Rectal smooth muscle tissue (tissue), 1 donor: Measurements from ENCODE around the gene PTGIS.

Source experiments
- H3K27ac ChIP-seq: one replicate; pipeline ENCODE4 v1.7.0; 2013; ENCODE audit warnings: low read depth, low read length, inconsistent platforms
- H3K27me3 ChIP-seq: one replicate; pipeline ENCODE4 v1.7.0; 2013; ENCODE audit warnings: low read length; ENCODE audit not compliant: control insufficient read depth, insufficient read depth
- H3K36me3 ChIP-seq: one replicate; pipeline ENCODE4 v1.7.0; 2013; ENCODE audit warnings: low read length; ENCODE audit not compliant: control insufficient read depth, insufficient read depth
- H3K4me1 ChIP-seq: one replicate; pipeline ENCODE4 v1.7.0; 2013; ENCODE audit warnings: low read length; ENCODE audit not compliant: control insufficient read depth, insufficient read depth
- H3K4me3 ChIP-seq: one replicate; pipeline ENCODE4 v1.7.0; 2013; ENCODE audit warnings: low read length
- H3K9ac ChIP-seq: one replicate; pipeline ENCODE4 v1.7.0; 2013; ENCODE audit warnings: low read length

PTGIS gene

GRCh38 chr20:49541733-49542513 is 26.0 kb downstream of the PTGIS start:
- no peak overlapping the region for H3K27ac ChIP-seq
- H3K36me3 ChIP-seq: no peaks in the 10 kb centered on the region
- H3K4me3 ChIP-seq: no peak overlapping the region
- no peak overlapping the region for H3K9ac ChIP-seq
- H3K4me1 ChIP-seq: no peaks in the 10 kb centered on the region
- H3K27me3 ChIP-seq: no peaks in the 10 kb centered on the region

DNA sequence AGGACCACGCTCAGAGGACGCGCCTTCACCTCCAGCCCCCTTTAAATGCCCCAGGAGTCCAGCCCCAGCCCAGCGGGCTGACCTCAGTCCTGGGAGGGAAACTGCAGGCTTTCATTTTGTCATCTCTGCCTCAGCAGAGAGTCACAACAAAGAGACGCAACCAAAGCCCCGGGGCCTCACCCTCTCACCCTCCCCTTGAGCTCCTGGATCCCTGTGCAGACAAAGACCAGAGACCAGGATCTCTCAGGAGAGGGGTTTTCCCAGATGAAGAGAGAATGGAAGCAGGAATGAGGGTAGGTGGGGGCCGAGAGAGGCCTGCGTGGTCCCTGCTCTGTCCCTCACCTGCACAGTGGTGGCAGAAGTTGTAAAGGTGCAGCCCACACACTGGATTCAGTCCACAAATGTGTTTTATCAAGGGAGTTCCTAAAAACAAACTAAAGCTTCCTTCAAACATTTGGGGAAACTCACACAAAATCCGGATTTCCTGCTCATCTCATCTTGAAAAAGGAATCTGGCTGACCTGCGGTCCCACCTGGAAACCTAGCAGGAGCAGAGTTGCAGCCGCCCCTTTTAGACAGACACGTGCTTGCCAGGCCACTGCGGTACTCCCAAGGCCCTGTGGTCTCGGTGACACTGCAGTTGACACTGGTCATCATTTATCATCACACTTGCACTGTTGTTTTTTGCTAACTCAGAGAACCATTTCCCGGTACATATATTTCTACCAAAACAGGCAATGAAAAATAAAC is 27.1 kb downstream of the PTGIS start:
- Histone ChIP-seq H3K9ac (no peak overlapping the region), H3K4me3 (no peak overlapping the region), H3K27ac (no peak overlapping the region), H3K36me3 (no peaks in the 10 kb centered on the region), H3K4me1 (no peaks in the 10 kb centered on the region), H3K27me3 (no peaks in the 10 kb centered on the region)

GRCh38 chr20:49540232-49540620 is 27.7 kb downstream of the PTGIS start:
- Histone ChIP-seq H3K27ac (no peak overlapping the region), H3K9ac (no peak overlapping the region), H3K27me3 (no peaks in the 10 kb centered on the region), H3K36me3 (no peaks in the 10 kb centered on the region), H3K4me3 (no peak overlapping the region), H3K4me1 (no peaks in the 10 kb centered on the region)

DNA sequence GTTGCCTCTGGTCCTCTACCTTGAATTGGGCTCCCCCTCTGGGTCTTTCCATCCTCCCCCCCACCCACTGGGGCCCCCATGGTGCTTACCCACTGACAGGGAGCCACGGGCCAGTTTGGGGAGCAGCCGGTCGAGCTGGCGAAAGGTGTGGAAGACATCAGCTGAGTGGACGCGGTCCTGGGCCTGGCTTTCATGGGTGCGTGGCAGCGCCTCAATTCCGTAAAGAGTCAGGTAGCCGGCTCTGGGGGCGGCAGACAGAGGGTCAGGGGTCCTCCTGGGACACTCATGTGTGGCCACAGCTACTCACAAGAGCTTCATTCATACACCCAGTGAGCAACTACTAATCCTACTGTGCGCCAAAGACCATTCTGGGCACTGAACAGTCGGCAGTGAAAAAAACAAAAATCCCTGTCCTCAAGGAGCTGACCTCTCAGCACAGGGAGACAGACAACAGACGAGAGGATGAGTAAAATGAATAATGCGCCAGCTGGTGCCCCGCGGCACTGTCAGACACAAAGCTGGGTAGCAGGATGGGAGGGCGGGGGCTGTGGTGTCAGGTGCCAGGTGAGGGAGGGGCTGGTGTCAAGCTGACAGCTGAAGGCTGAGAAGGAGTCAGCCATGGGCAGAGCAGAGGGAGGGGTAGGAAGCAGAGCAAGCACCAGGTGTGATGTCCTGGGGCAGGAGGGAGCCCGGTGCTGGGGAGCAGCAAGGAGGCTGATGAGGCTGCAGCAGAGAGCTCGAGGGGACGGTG is 28.3 kb downstream of the PTGIS start:
- Histone ChIP-seq H3K9ac (no peak overlapping the region), H3K27me3 (no peaks in the 10 kb centered on the region), H3K27ac (no peak overlapping the region), H3K4me3 (no peak overlapping the region), H3K36me3 (no peaks in the 10 kb centered on the region), H3K4me1 (no peaks in the 10 kb centered on the region)

GRCh38 chr20:49538950-49539349 is 29.0 kb downstream of the PTGIS start:
- Histone ChIP-seq H3K4me1 (no peaks in the 10 kb centered on the region), H3K27ac (no peak overlapping the region), H3K9ac (no peak overlapping the region), H3K4me3 (no peak overlapping the region), H3K36me3 (no peaks in the 10 kb centered on the region), H3K27me3 (no peaks in the 10 kb centered on the region)

GRCh38 chr20:49534255-49534712 is 33.7 kb downstream of the PTGIS start:
- H3K27me3 ChIP-seq: no peaks in the 10 kb centered on the region
- H3K4me1 ChIP-seq: no peaks in the 10 kb centered on the region
- no peak overlapping the region for H3K27ac ChIP-seq
- H3K9ac ChIP-seq: no peak overlapping the region
- H3K36me3 ChIP-seq: no peaks in the 10 kb centered on the region
- no peak overlapping the region for H3K4me3 ChIP-seq

DNA sequence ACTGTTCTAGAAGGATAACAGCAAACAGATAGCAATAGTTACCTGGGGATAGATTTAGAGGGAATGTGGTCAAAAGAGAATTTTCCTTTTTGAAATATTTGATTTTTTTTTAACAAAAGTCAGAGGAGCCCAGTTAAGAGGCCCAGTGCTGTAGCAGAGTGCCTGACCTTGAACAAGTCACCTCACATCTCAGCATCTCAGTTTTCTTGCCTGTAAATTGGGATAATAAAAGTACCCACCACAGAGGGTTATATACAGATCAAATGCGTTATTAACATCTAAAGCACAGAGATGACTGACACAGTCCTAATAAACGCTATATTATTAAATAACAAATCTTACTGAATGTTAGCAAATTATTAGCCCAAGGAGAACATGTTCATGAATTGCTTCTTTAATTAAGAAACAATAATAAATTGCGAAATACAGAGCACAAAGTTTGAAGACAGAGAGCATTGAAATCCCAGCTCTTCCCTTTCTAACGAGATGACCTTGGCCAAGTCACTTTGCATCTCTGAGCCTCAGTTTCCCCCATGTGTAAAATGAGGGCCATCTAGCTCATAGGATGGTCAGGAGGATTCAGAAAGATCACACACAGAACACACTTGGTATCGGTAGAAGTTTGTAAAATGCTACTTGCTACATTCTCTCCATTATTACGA is 35.5 kb downstream of the PTGIS start:
- H3K36me3 ChIP-seq: no peaks in the 10 kb centered on the region
- H3K27me3 ChIP-seq: no peaks in the 10 kb centered on the region
- H3K4me3 ChIP-seq: no peak overlapping the region
- no peak overlapping the region for H3K27ac ChIP-seq
- H3K9ac ChIP-seq: no peak overlapping the region
- H3K4me1 ChIP-seq: no peaks in the 10 kb centered on the region

DNA sequence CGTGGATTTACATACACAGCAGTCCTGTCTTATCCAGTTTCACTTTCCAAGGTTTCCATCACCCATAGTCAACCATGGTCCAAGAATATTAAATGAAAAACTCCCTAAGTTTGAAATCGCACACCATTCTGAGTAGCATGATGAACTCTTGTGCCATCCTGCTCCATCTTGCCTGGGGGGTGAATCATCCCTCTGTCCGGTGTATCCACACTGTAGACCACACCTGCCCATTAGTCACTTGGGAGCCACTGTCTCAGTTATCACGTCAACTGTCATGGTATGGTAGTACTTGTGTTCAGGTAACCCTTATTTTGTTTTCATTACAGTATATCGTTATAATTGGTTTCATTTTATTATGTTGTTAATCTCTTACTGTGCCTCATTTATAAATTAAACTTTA is 38.5 kb downstream of the PTGIS start:
- Histone ChIP-seq H3K27ac (no peak overlapping the region), H3K27me3 (no peaks in the 10 kb centered on the region), H3K9ac (no peak overlapping the region), H3K4me3 (no peak overlapping the region), H3K36me3 (no peaks in the 10 kb centered on the region), H3K4me1 (no peaks in the 10 kb centered on the region)

- Histone ChIP-seq H3K36me3 (no peaks in the 10 kb centered on the region), H3K4me3 (no peak overlapping the region), H3K9ac (no peak overlapping the region), H3K4me1 (no peaks in the 10 kb centered on the region), H3K27ac (no peak overlapping the region), H3K27me3 (no peaks in the 10 kb centered on the region)
Measured at GRCh38 chr20:49526568-49526967, 41.4 kb downstream of the PTGIS start.

GRCh38 chr20:49526056-49526455 is 41.9 kb downstream of the PTGIS start:
- Histone ChIP-seq H3K4me1 (no peaks in the 10 kb centered on the region), H3K27ac (no peak overlapping the region), H3K9ac (no peak overlapping the region), H3K4me3 (no peak overlapping the region), H3K27me3 (no peaks in the 10 kb centered on the region), H3K36me3 (no peaks in the 10 kb centered on the region)

- Histone ChIP-seq H3K9ac (no peak overlapping the region), H3K27ac (no peak overlapping the region)
Measured at GRCh38 chr20:49523767-49524360, 44.1 kb downstream of the PTGIS start.

GRCh38 chr20:49521356-49521755 is 46.6 kb downstream of the PTGIS start:
- no peak overlapping the region for H3K27ac ChIP-seq
- no peaks in the 10 kb centered on the region for H3K4me1 ChIP-seq
- no peaks in the 10 kb centered on the region for H3K36me3 ChIP-seq
- H3K4me3 ChIP-seq: no peak overlapping the region
- no peaks in the 10 kb centered on the region for H3K27me3 ChIP-seq
- H3K9ac ChIP-seq: no peak overlapping the region

More at GRCh38 chr20:49523767-49524360, 44.1 kb downstream of the PTGIS start:
- H3K27me3 ChIP-seq: no peaks in the 10 kb centered on the region
- no peak overlapping the region for H3K4me3 ChIP-seq
- no peaks in the 10 kb centered on the region for H3K4me1 ChIP-seq
- H3K36me3 ChIP-seq: no peaks in the 10 kb centered on the region
